CD8-positive, alpha-beta memory T cell (primary cell): Measurements from ENCODE around the gene FBLN1. TPM values are rescaled to one million over a fixed set of nuclear protein-coding genes. Genes with fewer than 3 reads are reported as not detected.
A peak's percentile ranks its signal among the peaks of the same experiment; 100 is the strongest.
"Not testable (repeated sequence)": the region's sequence is repeated elsewhere in the genome, so short reads cannot be mapped to it uniquely, and the experiment has no call there.

Source experiments
- CTCF ChIA-PET: fragments of 350-600 bp; sonication (Branson Sonifier 250); formaldehyde crosslinking; loops from one replicate; lab custom pipeline; 2021; ENCODE audit warnings: antibody characterized with exemption; lab: Charles Lee
- POLR2A ChIA-PET: fragments of 350-600 bp; sonication (Branson Sonifier 250); formaldehyde crosslinking; loops from one replicate; lab custom pipeline; 2021; ENCODE audit warnings: antibody characterized with exemption; lab: Charles Lee
- DNase-seq, 5 donors: peaks; one replicate each; pipeline versions ENCODE4 v3.0.0 to v3.0.0-alpha.2; 2020 to 2022; ENCODE audit warnings: mixed read lengths in 1 of 5
- H3K27ac ChIP-seq: one replicate; pipeline ENCODE4 v1.7.0; 2013; ENCODE audit warnings: low read depth, mild to moderate bottlenecking, low read length, moderate library complexity
- H3K27me3 ChIP-seq: 2 replicates; pipeline ENCODE4 v1.7.0; 2013; ENCODE audit warnings: low read length, mild to moderate bottlenecking; ENCODE audit not compliant: insufficient read depth, poor library complexity, severe bottlenecking
- H3K36me3 ChIP-seq: 2 replicates; pipeline ENCODE4 v1.7.0; 2013; ENCODE audit warnings: mild to moderate bottlenecking, low read length, moderate library complexity; ENCODE audit not compliant: insufficient read depth
- H3K4me1 ChIP-seq: 2 replicates; pipeline ENCODE4 v1.7.0; 2013; ENCODE audit warnings: mild to moderate bottlenecking, low read length, moderate library complexity; ENCODE audit not compliant: insufficient read depth
- H3K4me3 ChIP-seq: 2 replicates; pipeline ENCODE4 v1.7.0; 2013; ENCODE audit warnings: mild to moderate bottlenecking, low read length
- H3K9me3 ChIP-seq: 2 replicates; pipeline ENCODE4 v1.7.0; 2013; ENCODE audit warnings: mild to moderate bottlenecking, low read length
- H3K27ac Mint-ChIP-seq, 8 donors: one replicate each; pipeline ENCODE4 v1.8.0; 2020 to 2021; ENCODE audit warnings: mixed read lengths in 8 of 8, mild to moderate bottlenecking in 6 of 8, inconsistent platforms in 3 of 8, moderate library complexity in 3 of 8
- H3K27me3 Mint-ChIP-seq, 2 donors: one replicate each; pipeline ENCODE4 v1.8.0; 2020 to 2021; ENCODE audit warnings: mixed read lengths in 2 of 2, mild to moderate bottlenecking in 1 of 2, moderate library complexity in 1 of 2
- H3K36me3 Mint-ChIP-seq, 3 donors: one replicate each; pipeline ENCODE4 v1.8.0; 2020 to 2021; ENCODE audit warnings: mixed read lengths in 3 of 3, inconsistent platforms in 1 of 3, mild to moderate bottlenecking in 1 of 3
- H3K4me1 Mint-ChIP-seq, 3 donors: one replicate each; pipeline ENCODE4 v1.8.0; 2020 to 2021; ENCODE audit warnings: mixed read lengths in 3 of 3, inconsistent platforms in 1 of 3, mild to moderate bottlenecking in 1 of 3
- H3K4me3 Mint-ChIP-seq, 7 donors: one replicate each; pipeline ENCODE4 v1.8.0; 2020 to 2021; ENCODE audit warnings: mixed read lengths in 7 of 7, mild to moderate bottlenecking in 6 of 7, moderate library complexity in 4 of 7, inconsistent platforms in 2 of 7
- H3K9me3 Mint-ChIP-seq, 5 donors: one replicate each; pipeline ENCODE4 v1.8.0; 2020 to 2022; ENCODE audit warnings: mixed read lengths in 5 of 5, mild to moderate bottlenecking in 3 of 5, moderate library complexity in 2 of 5, inconsistent platforms in 1 of 5
- polyA plus RNA-seq: library from polyadenylated mRNA; unstranded; fragments of 300-500 nt; fragmentation: Illumina TruSeq; gene quantifications from one replicate; pipeline ENCODE4 v1.2.3, GENCODE V29; 2021
- total RNA-seq, 2 experiments: library from RNA; stranded (reverse); gene quantifications; one replicate each; pipeline ENCODE4 v1.2.3, GENCODE V29; 2021

FBLN1 gene
- total and polyA plus RNA-seq, 3 experiments from 2014 or later = not detected

DNA sequence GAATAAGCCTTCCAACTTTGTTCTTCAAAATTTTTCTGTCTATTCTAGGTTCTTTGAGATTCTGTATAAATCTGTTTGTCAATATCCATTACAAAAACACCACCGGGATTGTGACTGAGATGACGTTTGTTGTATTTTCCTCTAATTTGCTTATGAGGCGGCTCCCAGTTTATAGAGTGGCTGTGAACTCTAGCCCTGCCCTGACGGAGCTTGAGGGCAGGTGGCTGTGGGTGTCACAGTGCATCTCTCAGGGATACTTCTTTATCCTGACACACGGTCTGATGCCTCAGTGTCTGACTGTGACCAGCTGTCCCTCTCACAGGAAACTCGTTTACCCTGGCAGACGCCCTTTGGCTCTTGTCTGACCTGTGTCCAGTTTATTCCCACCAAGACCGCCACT, 115.3 kb downstream of the FBLN1 start:
- H3K4me1 Mint-ChIP-seq = peaks cover 0 to 2% (median 0%) of the 10 kb centered on the region in 3 donors
- H3K36me3 ChIP-seq = no peaks in the 10 kb centered on the region
- ChIA-PET CTCF (no interaction called here), POLR2A (no interaction called here)
- H3K27ac Mint-ChIP-seq = no peak overlapping the region
- DNase-seq = no peak
- H3K36me3 Mint-ChIP-seq = no peaks in the 10 kb centered on the region
- H3K27me3 Mint-ChIP-seq = peaks cover 0 to 2% of the 10 kb centered on the region in 2 donors
- H3K9me3 ChIP-seq = no peaks in the 10 kb centered on the region
- no peak overlapping the region for H3K4me3 ChIP-seq
- H3K27ac ChIP-seq = no peak overlapping the region
- H3K4me1 ChIP-seq = no peaks in the 10 kb centered on the region
- no peaks in the 10 kb centered on the region for H3K9me3 Mint-ChIP-seq
- no peak overlapping the region for H3K4me3 Mint-ChIP-seq
- no peaks in the 10 kb centered on the region for H3K27me3 ChIP-seq

DNA sequence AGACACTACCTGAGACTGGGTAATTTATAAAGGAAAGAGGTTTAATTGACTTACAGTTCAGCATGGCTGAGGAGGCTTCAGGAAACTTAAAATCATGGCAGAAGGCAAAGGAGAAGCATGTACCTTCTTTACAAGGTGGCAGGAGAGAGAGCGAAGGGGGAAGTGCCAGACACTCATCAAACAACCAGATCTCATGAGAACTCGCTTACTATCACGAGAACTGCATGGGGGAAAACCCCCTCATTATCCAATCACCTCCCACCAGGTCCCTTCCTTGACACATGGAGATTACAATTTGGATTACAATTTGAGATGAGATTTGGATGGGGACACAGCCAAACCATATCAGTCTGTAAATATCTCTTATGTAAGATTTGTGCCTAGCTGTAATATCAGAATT, 118.0 kb downstream of the FBLN1 start:
- no peaks in the 10 kb centered on the region for H3K9me3 ChIP-seq
- H3K36me3 ChIP-seq = no peaks in the 10 kb centered on the region
- Mint-ChIP-seq H3K36me3 (no peaks in the 10 kb centered on the region), H3K27me3 (peaks cover 0 to 11% of the 10 kb centered on the region in 2 donors), H3K4me1 (no peaks in the 10 kb centered on the region), H3K27ac (no peak overlapping the region), H3K9me3 (peaks cover 0 to 4% (median 0%) of the 10 kb centered on the region in 5 donors), H3K4me3 (no peak overlapping the region)
- no peak overlapping the region for H3K27ac ChIP-seq
- DNase-seq = no peak
- ChIA-PET CTCF (interaction anchor here (1.0 kb wide), 1 partner anchor 386 kb away, joined by 3 read pairs; no protein-coding TSS in a partner anchor), POLR2A (no interaction called here)
- no peaks in the 10 kb centered on the region for H3K27me3 ChIP-seq
- no peak overlapping the region for H3K4me3 ChIP-seq
- no peaks in the 10 kb centered on the region for H3K4me1 ChIP-seq

DNA sequence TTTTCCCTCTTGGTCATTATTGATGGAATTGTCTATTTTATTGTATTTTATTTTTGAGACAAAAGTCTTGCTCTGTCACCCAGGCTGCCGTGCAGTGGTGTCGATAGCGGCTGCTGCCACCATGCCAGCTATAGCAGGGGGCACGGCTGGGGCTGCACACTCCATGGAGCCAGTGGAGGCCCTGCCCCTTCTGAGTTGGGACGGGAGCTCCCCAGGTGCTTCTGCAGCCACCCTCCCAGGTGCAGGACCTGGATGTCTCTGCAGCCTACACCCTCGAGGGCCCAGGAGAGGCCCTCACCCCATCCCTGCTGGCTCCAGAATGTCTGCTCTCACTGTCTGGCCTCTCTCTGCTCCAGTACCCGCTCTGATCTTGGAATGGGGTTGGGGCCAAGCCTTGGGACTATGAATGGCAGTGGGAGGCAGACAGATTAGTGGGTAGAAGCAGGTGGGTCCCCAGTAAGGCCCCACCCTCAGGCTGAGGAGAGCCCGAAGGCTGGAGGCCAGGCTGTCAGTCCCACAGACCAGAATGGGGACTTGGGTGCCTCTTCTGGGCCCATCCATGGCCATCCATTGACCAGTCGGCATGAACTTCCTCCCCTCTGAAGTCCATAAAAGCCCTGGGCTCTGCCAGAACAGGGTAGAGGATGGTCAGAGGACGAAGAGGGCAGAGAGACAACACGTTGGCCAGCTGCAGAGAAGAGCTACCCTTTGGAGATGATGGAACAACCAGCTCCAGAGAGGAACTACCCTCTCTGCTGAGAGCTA, 119.3 kb downstream of the FBLN1 start:
- POLR2A ChIA-PET = no interaction called here
- Histone ChIP-seq H3K4me3 (no peak overlapping the region), H3K36me3 (no peaks in the 10 kb centered on the region), H3K27ac (no peak overlapping the region), H3K4me1 (no peaks in the 10 kb centered on the region), H3K9me3 (no peaks in the 10 kb centered on the region), H3K27me3 (no peaks in the 10 kb centered on the region)
- Mint-ChIP-seq H3K27me3 (peaks cover 0 to 18% of the 10 kb centered on the region in 2 donors), H3K36me3 (no peaks in the 10 kb centered on the region), H3K4me3 (no peak overlapping the region), H3K4me1 (no peaks in the 10 kb centered on the region), H3K27ac (peak overlapping the region in 1 of 8 donors; percentile 62), H3K9me3 (peaks cover 0 to 4% (median 0%) of the 10 kb centered on the region in 5 donors)
- no peak for DNase-seq
- CTCF ChIA-PET = no interaction called here

DNA sequence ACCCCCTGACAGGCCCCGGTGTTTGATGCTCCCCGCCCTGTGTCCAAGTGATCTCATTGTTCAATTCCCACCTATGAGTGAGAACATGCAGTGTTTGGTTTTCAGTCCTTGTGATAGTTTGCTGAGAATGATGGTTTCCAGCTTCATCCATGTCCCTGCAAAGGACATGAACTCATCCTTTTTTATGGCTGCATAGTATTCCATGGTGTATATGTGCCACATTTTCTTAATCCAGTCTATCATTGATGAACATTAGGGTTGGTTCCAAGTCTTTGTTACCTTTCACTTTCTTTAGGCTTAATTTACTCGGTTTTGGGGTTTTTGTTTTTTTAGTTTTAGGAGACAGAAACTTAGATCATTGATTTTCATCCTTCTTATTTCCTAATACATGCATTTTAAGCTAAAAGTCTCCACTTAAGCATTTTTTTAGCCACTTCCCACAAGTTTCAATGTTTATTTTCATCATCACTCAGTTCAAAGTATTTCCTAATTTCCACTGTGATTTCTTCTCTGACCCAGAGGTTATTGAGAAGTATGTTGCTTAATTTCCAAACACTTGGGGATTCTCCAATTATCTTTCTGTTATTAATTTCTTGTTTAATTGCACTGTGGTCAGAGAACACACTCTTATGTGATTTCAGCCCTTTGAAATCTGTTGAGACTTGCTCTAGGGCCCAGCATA, 120.9 kb downstream of the FBLN1 start:
- H3K4me1 ChIP-seq, H3K36me3 ChIP-seq, H3K4me3 Mint-ChIP-seq, H3K4me3 ChIP-seq, H3K27ac ChIP-seq, H3K4me1 Mint-ChIP-seq, CTCF ChIA-PET, H3K9me3 ChIP-seq, H3K27me3 ChIP-seq, DNase-seq, H3K9me3 Mint-ChIP-seq, H3K36me3 Mint-ChIP-seq, POLR2A ChIA-PET, H3K27ac Mint-ChIP-seq: not testable (repeated sequence)
- peaks cover 6 to 25% of the 10 kb centered on the region in 2 donors for H3K27me3 Mint-ChIP-seq

DNA sequence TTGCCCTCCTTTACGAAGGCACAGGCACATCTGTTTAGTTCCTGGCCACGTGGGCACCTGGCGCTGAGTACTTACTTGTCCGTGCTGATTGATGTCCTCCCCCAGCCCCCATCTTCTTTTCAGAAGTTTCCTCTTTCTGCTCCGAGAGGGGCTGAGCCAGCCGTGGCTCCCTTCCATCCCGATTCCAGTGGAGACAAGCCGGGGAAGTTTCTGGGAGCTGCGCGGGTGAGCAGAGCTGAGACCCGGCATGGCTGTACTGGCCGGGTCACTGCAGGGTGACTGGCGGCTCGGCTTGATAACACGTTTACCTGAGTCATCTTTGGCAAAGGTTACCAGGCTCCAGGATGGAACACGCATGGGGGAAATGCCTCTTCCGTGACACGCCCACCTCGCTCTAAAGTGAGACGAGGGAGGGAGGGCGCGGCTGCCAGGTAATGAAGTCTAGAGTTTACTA, 123.5 kb downstream of the FBLN1 start:
- CTCF ChIA-PET = no interaction called here
- Histone ChIP-seq H3K9me3 (no peaks in the 10 kb centered on the region), H3K27ac (no peak overlapping the region), H3K4me1 (no peaks in the 10 kb centered on the region), H3K36me3 (no peaks in the 10 kb centered on the region), H3K27me3 (no peaks in the 10 kb centered on the region), H3K4me3 (no peak overlapping the region)
- peaks cover 0 to 4% (median 0%) of the 10 kb centered on the region in 5 donors for H3K9me3 Mint-ChIP-seq
- no peak overlapping the region for H3K4me3 Mint-ChIP-seq
- POLR2A ChIA-PET = no interaction called here
- no peaks in the 10 kb centered on the region for H3K4me1 Mint-ChIP-seq
- DNase-seq = no peak
- H3K27ac Mint-ChIP-seq = no peak overlapping the region
- no peaks in the 10 kb centered on the region for H3K36me3 Mint-ChIP-seq
- peaks cover 7 to 44% of the 10 kb centered on the region in 2 donors for H3K27me3 Mint-ChIP-seq

DNA sequence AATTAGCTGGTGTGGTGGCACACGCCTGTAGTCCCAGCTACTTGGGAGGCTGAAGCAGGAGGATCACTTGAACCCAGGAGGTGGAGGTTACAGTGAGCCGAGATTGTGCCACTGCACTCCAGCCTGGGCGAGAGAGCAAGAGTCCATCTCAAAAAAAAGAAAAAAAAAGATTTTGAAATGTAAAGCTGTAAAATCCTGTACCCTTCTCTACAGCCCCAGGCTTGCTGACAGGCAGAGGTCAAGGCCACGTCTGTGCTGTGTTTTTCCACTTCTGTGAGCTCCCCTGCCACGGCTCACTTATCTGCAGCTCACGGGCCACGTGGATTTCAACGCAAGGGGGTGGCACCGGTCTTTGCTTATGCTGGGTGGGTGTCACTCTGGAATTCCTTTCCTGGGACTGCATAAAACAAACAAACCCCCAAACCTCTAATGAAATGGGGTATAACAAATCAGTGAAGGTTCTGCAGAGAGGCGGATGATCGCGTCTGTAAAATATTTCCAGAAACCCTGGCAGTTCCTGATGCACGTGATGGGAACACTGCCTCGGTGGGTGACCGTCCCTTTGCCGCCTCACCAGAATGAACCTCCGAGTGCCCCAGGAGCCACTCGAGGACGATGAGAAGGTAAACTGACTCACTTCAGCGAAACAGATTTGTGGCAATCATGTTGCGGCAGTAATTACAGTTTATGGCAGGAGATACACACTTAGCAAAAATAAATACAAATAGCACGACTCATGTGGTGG, 125.0 kb downstream of the FBLN1 start:
- CTCF ChIA-PET = no interaction called here
- no peak overlapping the region for H3K4me3 ChIP-seq

DNA sequence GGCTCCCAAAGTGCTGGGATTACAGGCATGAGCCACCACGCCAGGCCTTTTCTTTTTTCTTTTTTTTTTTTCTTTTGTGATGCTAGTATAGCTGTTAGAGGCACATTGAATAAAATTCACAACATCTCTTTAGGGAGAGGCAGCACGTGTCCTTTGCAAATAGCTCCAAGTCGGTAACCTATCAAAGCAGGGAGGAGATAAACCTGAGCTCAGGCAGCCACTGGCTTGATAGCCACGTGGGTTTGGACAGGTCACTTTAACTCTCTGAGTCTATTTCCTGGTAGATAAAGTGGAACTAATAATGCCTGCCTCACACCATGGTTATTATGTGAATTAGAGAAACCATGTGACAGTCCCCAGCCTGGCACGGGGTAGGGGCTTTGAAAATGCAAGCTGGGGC, 125.8 kb downstream of the FBLN1 start:
- Histone ChIP-seq H3K9me3 (no peaks in the 10 kb centered on the region), H3K27ac (no peak overlapping the region), H3K27me3 (no peaks in the 10 kb centered on the region), H3K4me1 (no peaks in the 10 kb centered on the region), H3K36me3 (no peaks in the 10 kb centered on the region), H3K4me3 (no peak overlapping the region)
- Mint-ChIP-seq H3K9me3 (peaks cover 0 to 3% (median 0%) of the 10 kb centered on the region in 5 donors), H3K27ac (peak overlapping the region in 1 of 8 donors; percentile 14), H3K4me3 (no peak overlapping the region), H3K36me3 (no peaks in the 10 kb centered on the region), H3K4me1 (no peaks in the 10 kb centered on the region), H3K27me3 (peaks cover 16 to 63% of the 10 kb centered on the region in 2 donors)
- ChIA-PET POLR2A (no interaction called here), CTCF (no interaction called here)
- DNase-seq = no peak

More for the DNA sequence above, 125.0 kb downstream of the FBLN1 start:
- no peaks in the 10 kb centered on the region for H3K9me3 ChIP-seq
- Mint-ChIP-seq H3K27ac (no peak overlapping the region), H3K4me3 (no peak overlapping the region), H3K36me3 (no peaks in the 10 kb centered on the region), H3K27me3 (peaks cover 13 to 58% of the 10 kb centered on the region in 2 donors), H3K4me1 (no peaks in the 10 kb centered on the region), H3K9me3 (peaks cover 0 to 4% (median 0%) of the 10 kb centered on the region in 5 donors)
- no peak overlapping the region for H3K27ac ChIP-seq
- no peak for DNase-seq
- no peaks in the 10 kb centered on the region for H3K4me1 ChIP-seq
- H3K36me3 ChIP-seq = no peaks in the 10 kb centered on the region
- POLR2A ChIA-PET = no interaction called here
- H3K27me3 ChIP-seq = no peaks in the 10 kb centered on the region
